DOHH2 (cell line): ENCODE results near the gene ZIC2.

Experiments
- CTCF ChIP-seq: fragments of 200-600 bp; sonication (generic); IDR thresholded peaks from one replicate; pipeline ENCODE4 v1.5.1; 2014; ENCODE audit warnings: antibody characterized with exemption, mild to moderate bottlenecking, low read depth, low read length; ENCODE audit not compliant: poor library complexity, severe bottlenecking
- EZH2phosphoT487 ChIP-seq: fragments of 200-600 bp; sonication (generic); IDR thresholded peaks from 2 replicates; pipeline ENCODE4 v1.6.1; 2017; ENCODE audit warnings: borderline replicate concordance, mild to moderate bottlenecking, antibody characterized with exemption, low read length, moderate library complexity, mixed read lengths

GRCh38 chr13:99944606-99945005 is 37.0 kb upstream of the ZIC2 start:
- TF ChIP-seq CTCF (no peak), EZH2phosphoT487 (no peak)
